ENCODE data around the gene TSC22D3. TPM values are rescaled to one million over a fixed set of nuclear protein-coding genes. Genes with fewer than 3 reads are reported as not detected.

Gene TSC22D3
- total RNA-seq, 1 donor from 2014 or later, result 317 TPM

- ATAC-seq, result no peak
- H3K9me3 ChIP-seq, result no peaks in the 10 kb centered on the region
- peaks cover 3% of the 10 kb centered on the region for H3K4me1 ChIP-seq
- H3K27ac ChIP-seq, result no peak overlapping the region
- no peak for DNase-seq
- no peaks in the 10 kb centered on the region for H3K27me3 ChIP-seq
- H3K4me3 ChIP-seq, result no peak overlapping the region
- no peak for TF ChIP-seq CTCF (IDR thresholded peaks at IDR 0.05)
- no peaks in the 10 kb centered on the region for H3K36me3 ChIP-seq
- intact Hi-C loops (cut with DNase I), result no loop called here
These were observed 19.9 kb downstream of the TSC22D3 start for GRCh38 chrX:107755721-107756120.

- H3K4me3 ChIP-seq, result no peak overlapping the region
- no peak for TF ChIP-seq CTCF (IDR thresholded peaks at IDR 0.05)
- H3K27me3 ChIP-seq, result no peaks in the 10 kb centered on the region
- intact Hi-C loops (cut with DNase I), result no loop called here
- DNase-seq (no peak), ATAC-seq (peak; percentile 60)
- H3K27ac ChIP-seq, result no peak overlapping the region
- no peaks in the 10 kb centered on the region for H3K36me3 ChIP-seq
- no peaks in the 10 kb centered on the region for H3K9me3 ChIP-seq
- H3K4me1 ChIP-seq, result peaks cover 6% of the 10 kb centered on the region
These were observed 22.4 kb downstream of the TSC22D3 start for GRCh38 chrX:107753187-107753586.

- no peaks in the 10 kb centered on the region for H3K27me3 ChIP-seq
- no peak overlapping the region for H3K4me3 ChIP-seq
- no peak overlapping the region for H3K27ac ChIP-seq
- TF ChIP-seq CTCF (IDR thresholded peaks at IDR 0.05), result no peak
- H3K9me3 ChIP-seq, result no peaks in the 10 kb centered on the region
- intact Hi-C loops (cut with DNase I), result no loop called here
- ATAC-seq (no peak), DNase-seq (no peak)
- peaks cover 6% of the 10 kb centered on the region for H3K4me1 ChIP-seq
- H3K36me3 ChIP-seq, result no peaks in the 10 kb centered on the region
These were observed 22.9 kb downstream of the TSC22D3 start for GRCh38 chrX:107752714-107753113.

- Histone ChIP-seq H3K27me3 (no peaks in the 10 kb centered on the region), H3K9me3 (no peaks in the 10 kb centered on the region), H3K4me3 (no peak overlapping the region), H3K36me3 (no peaks in the 10 kb centered on the region), H3K4me1 (peaks cover 9% of the 10 kb centered on the region), H3K27ac (no peak overlapping the region)
- intact Hi-C loops (cut with DNase I), result no loop called here
- DNase-seq (no peak), ATAC-seq (no peak)
- no peak for TF ChIP-seq CTCF (IDR thresholded peaks at IDR 0.05)
These were observed 23.5 kb downstream of the TSC22D3 start for GRCh38 chrX:107752043-107752442.

GRCh38 chrX:107750861-107751445, 24.6 kb downstream of the TSC22D3 start:
- Histone ChIP-seq H3K36me3 (no peaks in the 10 kb centered on the region), H3K4me1 (peaks cover 14% of the 10 kb centered on the region), H3K9me3 (no peaks in the 10 kb centered on the region), H3K27me3 (no peaks in the 10 kb centered on the region), H3K4me3 (no peak overlapping the region), H3K27ac (no peak overlapping the region)
- no peak for DNase-seq
- TF ChIP-seq CTCF (IDR thresholded peaks at IDR 0.05), result no peak
- no peak for ATAC-seq
- intact Hi-C loops (cut with DNase I), result no loop called here

- Histone ChIP-seq H3K27me3 (no peaks in the 10 kb centered on the region), H3K4me1 (peaks cover 14% of the 10 kb centered on the region), H3K27ac (no peak overlapping the region), H3K36me3 (no peaks in the 10 kb centered on the region), H3K9me3 (no peaks in the 10 kb centered on the region), H3K4me3 (no peak overlapping the region)
- intact Hi-C loops (cut with DNase I), result no loop called here
- TF ChIP-seq CTCF (IDR thresholded peaks at IDR 0.05), result no peak
- ATAC-seq, result no peak
- no peak for DNase-seq
These were observed 25.3 kb downstream of the TSC22D3 start for GRCh38 chrX:107750263-107750662.

Measured in upper lobe of right lung (tissue), 1 donor.